Right lobe of liver (tissue), 6 donors: Measurements from ENCODE around the gene ST7. TPM values are rescaled to one million over a fixed set of nuclear protein-coding genes. Genes with fewer than 3 reads are reported as not detected.

Experiments used
- ATAC-seq, 4 donors: fragments of 200-7000 bp; cut with Tn5 transposase; one replicate each; pipeline ENCODE4 v1.9.1; 2020; ENCODE audit warnings: mild to moderate bottlenecking in 4 of 4, moderate library complexity in 4 of 4
- DNase-seq, 3 donors: peaks; one replicate each; pipeline ENCODE4 v3.0.0-alpha.2; 2020
- H3K27ac ChIP-seq, 3 donors: fragments of 200-600 bp; one replicate each; pipeline ENCODE4 v1.8.0; 2022
- H3K27me3 ChIP-seq, 2 donors: fragments of 200-600 bp; one replicate each; pipeline ENCODE4 v1.8.0; 2022
- H3K36me3 ChIP-seq, 4 donors: fragments of 200-600 bp; sonication (generic) in 1 of 4; one replicate each; pipeline versions ENCODE4 v1.5.1 to v1.8.0; 2017 to 2022; ENCODE audit warnings: control low read depth in 1 of 4
- H3K4me1 ChIP-seq, 4 donors: fragments of 200-600 bp; sonication (generic) in 1 of 4; one replicate each; pipeline versions ENCODE4 v1.5.1 to v1.8.0; 2017 to 2022; ENCODE audit warnings: control low read depth in 1 of 4
- H3K4me3 ChIP-seq, 3 donors: fragments of 200-600 bp; one replicate each; pipeline ENCODE4 v1.8.0; 2022
- H3K9me3 ChIP-seq, 4 donors: fragments of 200-600 bp; sonication (generic) in 1 of 4; one replicate each; pipeline versions ENCODE4 v1.5.1 to v1.8.0; 2017 to 2022; ENCODE audit warnings: control low read depth in 1 of 4
- CTCF ChIP-seq, 4 donors: fragments of 200-600 bp in 3 of 4; fragments of 450-650 bp in 1 of 4; IDR thresholded peaks; one replicate each; pipeline versions ENCODE4 v1.5.1 to v1.8.0; 2016 to 2022; ENCODE audit warnings: antibody characterized with exemption in 4 of 4, mild to moderate bottlenecking in 2 of 4
- POLR2A ChIP-seq: fragments of 450-650 bp; IDR thresholded peaks from one replicate; pipeline ENCODE4 v1.6.1; 2017; ENCODE audit warnings: antibody characterized with exemption, mild to moderate bottlenecking
- WGBS: methylation state at CpG from one replicate; pipeline ENCODE4 v1.1.6; 2018; ENCODE audit warnings: low coverage, low lambda C conversion rate; ENCODE audit not compliant: insufficient coverage; ENCODE audit errors: missing lambda C conversion rate; 5-methylcytosine and 5-hydroxymethylcytosine counted together
- intact Hi-C, 2 donors: fragments of 100-400 bp; cut with DNase I; formaldehyde crosslinking; loops; one replicate each; pipeline versions ENCODE4 v1.11.2 to v1.14.1; 2022
- total RNA-seq, 6 experiments: library from RNA; depleted of rRNA in 2 of 6; stranded (reverse); fragments of >200 nt in 2 of 6; fragmentation: NEBNext Ultra II Directional in 3 of 6; extraction: Animal tissue kit (Norgen Biotek cat#: 25700) in 3 of 6; gene quantifications; one replicate each; pipeline versions ENCODE4 v1.1.0 to v1.2.4, GENCODE V29; 2016 to 2023
- donor health status: DM: no; HTN: yes; CAD: no.
- donor health status: DM: no; HTN: no; CAD: no.
- donor health status: DM: no; HTN: no; CAD: no.
- donor health status: DM: no; HTN: yes; CAD: no.
- donor health status: DM: no; HTN: yes; CAD: no.

Gene ST7
- total RNA-seq, 6 experiments from 2014 or later = 17.4 to 29.9 (median 22.4) TPM

GRCh38 chr7:117043108-117043825 is 90.0 kb downstream of the ST7 start:
- Histone ChIP-seq H3K36me3 (no peaks in the 10 kb centered on the region), H3K27ac (no peak overlapping the region), H3K27me3 (no peaks in the 10 kb centered on the region), H3K4me1 (peaks cover 0 to 12% (median 5%) of the 10 kb centered on the region in 4 donors), H3K4me3 (no peak overlapping the region), H3K9me3 (no peaks in the 10 kb centered on the region)
- DNase-seq = no peak
- 66% methylated on average over 2 of the region's 2 CpGs for WGBS
- intact Hi-C loops = no loop called here
- no peak for TF ChIP-seq CTCF (IDR thresholded peaks at IDR 0.05)
- TF ChIP-seq POLR2A = no peak
- ATAC-seq = no peak

- no peaks in the 10 kb centered on the region for H3K27me3 ChIP-seq
- peak in 1 of 4 donors; percentile 5 for ATAC-seq
- intact Hi-C loops = no loop called here
- DNase-seq = no peak
- no peaks in the 10 kb centered on the region for H3K9me3 ChIP-seq
- peaks cover 0 to 16% (median 5%) of the 10 kb centered on the region in 4 donors for H3K4me1 ChIP-seq
- TF ChIP-seq POLR2A (no peak), CTCF (IDR thresholded peaks at IDR 0.05) (no peak)
- H3K4me3 ChIP-seq = no peak overlapping the region
- 29% methylated on average over 2 of the region's 2 CpGs for WGBS
- H3K36me3 ChIP-seq = no peaks in the 10 kb centered on the region
- H3K27ac ChIP-seq = no peak overlapping the region
Observed at GRCh38 chr7:117044664-117045063, 91.4 kb downstream of the ST7 start.

GRCh38 chr7:117045927-117046710 is 92.8 kb downstream of the ST7 start:
- no peak for DNase-seq
- WGBS = 53% methylated on average over 4 of the region's 4 CpGs
- Histone ChIP-seq H3K4me1 (peaks cover 0 to 16% (median 5%) of the 10 kb centered on the region in 4 donors), H3K36me3 (no peaks in the 10 kb centered on the region), H3K27ac (no peak overlapping the region), H3K4me3 (no peak overlapping the region), H3K27me3 (no peaks in the 10 kb centered on the region), H3K9me3 (no peaks in the 10 kb centered on the region)
- intact Hi-C loops = no loop called here
- TF ChIP-seq POLR2A (no peak), CTCF (IDR thresholded peaks at IDR 0.05) (no peak)
- peak in 1 of 4 donors; percentile 28 for ATAC-seq

- no peaks in the 10 kb centered on the region for H3K9me3 ChIP-seq
- peaks cover 0 to 16% (median 5%) of the 10 kb centered on the region in 4 donors for H3K4me1 ChIP-seq
- ATAC-seq (peak; percentile 67 to 91 (median 85)), DNase-seq (no peak)
- WGBS = 13% methylated on average over 3 of the region's 3 CpGs
- peak overlapping the region in 1 of 3 donors; percentile 1 for H3K27ac ChIP-seq
- no peak for TF ChIP-seq POLR2A
- TF ChIP-seq CTCF (IDR thresholded peaks at IDR 0.05) = no peak
- H3K4me3 ChIP-seq = no peak overlapping the region
- intact Hi-C loops = no loop called here
- no peaks in the 10 kb centered on the region for H3K36me3 ChIP-seq
- H3K27me3 ChIP-seq = no peaks in the 10 kb centered on the region
Observed at GRCh38 chr7:117047496-117047895, 94.2 kb downstream of the ST7 start.
